Suppressor macrophage treated with lipopolysaccharide for 1 hour (primary cell): ENCODE measurements around the gene PTPRA.
"Not testable (repeated sequence)": the region's sequence is repeated elsewhere in the genome, so short reads cannot be mapped to it uniquely, and the experiment has no call there.

ENCODE experiments used
- DNase-seq, 3 donors: peaks; one replicate each; pipeline ENCODE4 v3.0.0-alpha.2; 2020 to 2022

Gene PTPRA

DNA sequence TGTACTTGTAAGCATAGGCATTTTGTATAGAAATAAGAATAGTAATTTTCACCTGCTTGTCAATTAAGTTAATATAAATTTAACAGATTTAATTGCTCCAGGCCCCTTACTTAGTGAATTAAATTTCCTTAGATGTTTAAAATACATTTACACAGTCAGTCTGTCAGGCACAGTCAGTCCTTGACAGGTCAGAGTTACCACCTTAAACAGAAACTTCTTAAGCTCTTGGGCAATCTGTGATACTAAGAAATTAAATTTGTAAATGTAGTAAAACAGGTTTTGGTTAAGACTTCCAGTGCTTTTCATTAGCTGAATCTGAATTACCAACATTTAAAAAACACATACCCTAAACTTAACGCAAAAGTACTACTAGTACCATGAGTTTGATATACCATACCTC lies 15.9 kb downstream of the PTPRA start:
- no peak for DNase-seq

DNA sequence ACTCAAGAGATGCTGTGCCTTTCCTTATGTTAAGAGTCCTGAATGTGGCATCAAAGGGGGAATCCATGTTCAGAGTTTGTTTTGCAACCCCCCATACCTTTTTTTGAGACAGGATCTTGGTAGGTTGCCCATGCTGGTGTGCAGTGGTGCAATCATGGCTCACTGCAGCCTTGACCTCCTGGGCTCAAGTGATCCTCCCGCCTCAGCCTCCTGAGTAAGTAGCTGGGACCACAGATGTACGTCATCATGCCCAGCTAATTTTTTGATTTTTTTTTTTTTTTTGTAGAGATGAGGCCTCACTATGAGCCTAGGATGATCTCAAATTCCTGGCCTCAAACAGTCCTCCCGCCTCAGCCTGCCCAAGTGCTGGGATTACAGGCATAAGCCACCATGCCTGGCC lies 16.5 kb downstream of the PTPRA start:
- DNase-seq = no peak

DNA sequence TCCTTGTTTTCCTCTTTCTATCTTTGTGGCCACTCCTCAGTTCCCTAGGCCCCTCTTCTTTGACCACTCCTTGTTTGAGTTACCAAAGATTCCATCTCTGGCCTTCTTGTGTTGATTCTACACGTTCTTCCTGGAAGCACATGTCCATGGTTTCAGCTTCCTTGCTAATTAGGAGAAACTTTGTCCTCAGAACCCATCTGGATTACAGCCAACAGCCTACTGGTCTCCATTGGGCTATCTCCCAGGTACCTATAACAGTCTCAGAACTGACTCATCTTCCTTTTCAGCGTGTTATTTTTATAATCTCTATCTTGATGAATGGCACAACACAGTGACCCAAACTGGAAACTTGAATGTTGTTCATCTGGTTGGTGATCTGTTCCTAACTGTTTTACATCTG lies 17.5 kb downstream of the PTPRA start:
- DNase-seq = no peak

DNA sequence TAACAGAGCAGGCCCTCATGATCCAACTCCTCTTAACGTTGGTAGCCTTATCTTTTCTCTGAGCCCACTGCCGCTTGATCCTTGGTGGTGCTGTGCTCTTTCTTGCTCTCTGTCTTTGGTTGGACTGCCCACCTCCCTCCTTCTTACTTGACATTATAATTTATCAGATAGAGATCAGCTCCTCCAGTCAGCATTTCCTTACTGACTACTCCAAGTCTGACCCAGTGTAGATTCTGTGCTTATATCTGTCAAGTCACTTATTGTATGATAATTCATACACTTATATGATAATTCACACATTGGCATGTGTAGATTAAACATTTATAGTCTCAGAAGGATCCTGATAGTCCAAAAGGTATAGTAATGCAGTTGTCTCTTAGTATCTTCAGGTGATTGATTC lies 18.1 kb downstream of the PTPRA start:
- DNase-seq = no peak

DNA sequence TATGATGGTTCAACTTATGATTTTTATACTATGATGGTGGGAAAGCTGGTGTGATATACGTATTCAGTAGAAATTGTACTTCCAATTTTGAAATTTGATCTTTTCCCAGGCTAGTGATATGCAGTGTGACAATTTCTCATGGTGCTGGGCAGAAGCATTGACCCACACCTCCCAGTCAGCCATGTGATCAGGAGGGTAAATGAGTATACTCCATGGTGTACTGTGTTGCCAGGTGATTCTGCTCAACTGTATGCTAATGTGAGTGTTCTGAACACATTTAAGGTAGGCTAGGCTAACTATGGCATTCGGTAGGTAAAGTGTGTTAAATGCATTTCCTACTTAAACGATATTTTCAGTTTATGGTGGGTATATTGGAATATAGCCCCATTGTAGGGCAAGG lies 19.1 kb downstream of the PTPRA start:
- DNase-seq = no peak

DNA sequence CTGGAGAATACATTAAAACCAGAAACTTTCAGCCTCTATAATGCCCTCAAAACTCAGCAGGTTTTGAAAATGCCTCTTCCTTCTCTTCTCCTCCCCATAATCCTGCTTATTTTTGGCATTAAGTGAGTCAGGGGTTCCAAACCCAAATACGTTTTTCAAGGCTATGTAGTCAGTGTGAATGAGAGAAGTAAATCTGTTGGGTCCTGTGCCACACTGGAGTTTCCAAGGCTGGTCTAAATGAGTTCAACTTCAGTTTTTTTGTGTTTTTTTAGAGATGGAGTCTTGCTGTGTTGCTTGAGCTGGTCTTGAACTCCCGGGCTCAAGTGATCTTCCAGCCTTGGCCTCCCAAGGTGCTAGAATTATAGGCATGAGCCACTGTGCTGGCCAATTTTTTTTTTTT lies 20.9 kb downstream of the PTPRA start:
- DNase-seq = peak; percentile 31 to 57 (median 37)

DNA sequence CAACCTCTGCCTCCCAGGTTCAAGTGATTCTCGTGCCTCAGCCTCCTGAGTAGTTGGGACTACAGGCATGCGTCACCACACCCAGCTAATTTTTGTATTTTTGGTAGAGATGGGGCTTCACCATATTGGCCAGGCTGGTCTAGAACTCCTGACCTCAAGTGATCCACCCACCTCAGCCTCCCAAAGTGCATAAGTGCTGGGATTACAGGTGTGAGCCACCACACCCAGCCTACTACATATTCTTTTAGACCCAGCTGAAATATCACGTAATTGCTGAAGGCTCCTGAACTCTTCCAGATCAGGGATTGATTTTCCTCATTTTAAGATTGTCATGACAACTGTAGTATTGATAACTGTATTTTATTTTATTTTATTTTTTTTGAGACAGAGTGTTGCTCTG lies 21.9 kb downstream of the PTPRA start:
- DNase-seq = not testable (repeated sequence)

DNA sequence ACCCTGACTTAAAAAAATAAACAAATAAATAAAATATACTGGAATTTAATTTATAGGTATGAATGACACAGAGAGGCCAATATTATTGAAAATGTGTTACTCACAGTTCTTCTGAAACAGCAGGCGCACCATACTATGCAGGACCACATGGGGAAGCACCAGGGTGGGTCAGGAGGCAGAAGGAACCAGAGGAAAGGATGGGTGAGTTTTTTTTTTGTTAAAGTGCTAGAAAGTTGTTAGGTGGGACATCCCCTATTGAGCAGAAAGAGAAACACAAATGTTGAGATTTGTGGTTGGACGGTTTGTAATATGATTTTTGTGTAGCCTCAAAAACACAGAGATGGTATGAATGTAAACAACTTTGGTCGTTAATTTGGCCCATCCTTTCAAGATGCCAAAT lies 26.0 kb downstream of the PTPRA start:
- no peak for DNase-seq

DNA sequence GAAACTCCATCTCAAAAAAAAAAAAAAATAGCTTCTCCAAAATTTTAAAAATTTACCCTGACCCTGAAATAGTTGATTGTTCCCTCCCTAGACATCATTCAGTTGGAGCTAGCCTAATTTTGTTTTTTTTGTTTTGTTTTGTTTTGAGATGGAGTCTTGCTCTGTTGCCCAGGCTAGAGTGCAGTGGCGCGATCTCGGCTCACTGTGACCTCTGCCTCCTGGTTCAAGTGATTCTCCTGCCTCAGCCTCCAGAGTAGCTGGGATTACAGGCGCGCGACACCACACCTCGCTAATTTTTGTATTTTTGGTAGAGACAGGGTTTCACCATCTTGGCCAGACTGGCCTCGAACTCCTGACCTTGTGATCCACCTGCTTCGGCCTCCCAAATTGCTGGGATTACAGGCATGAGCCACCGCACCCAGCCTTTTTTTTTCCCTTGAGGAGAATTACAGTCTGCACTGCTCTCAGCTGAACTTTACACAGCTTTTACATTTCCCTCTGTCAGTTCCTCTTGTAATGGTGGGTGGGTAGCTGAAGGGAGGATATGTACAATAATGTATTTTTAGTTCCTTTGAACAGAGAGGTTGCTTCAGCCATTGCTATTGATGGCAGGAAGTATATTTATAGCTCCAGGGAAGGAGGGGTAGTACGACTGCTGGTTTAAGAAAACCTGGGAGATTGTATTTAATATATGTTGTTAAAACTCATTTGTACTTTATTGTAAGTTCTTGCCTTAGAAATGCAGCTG lies 27.7 kb downstream of the PTPRA start:
- DNase-seq = peak; percentile 63 to 76 (median 72)

DNA sequence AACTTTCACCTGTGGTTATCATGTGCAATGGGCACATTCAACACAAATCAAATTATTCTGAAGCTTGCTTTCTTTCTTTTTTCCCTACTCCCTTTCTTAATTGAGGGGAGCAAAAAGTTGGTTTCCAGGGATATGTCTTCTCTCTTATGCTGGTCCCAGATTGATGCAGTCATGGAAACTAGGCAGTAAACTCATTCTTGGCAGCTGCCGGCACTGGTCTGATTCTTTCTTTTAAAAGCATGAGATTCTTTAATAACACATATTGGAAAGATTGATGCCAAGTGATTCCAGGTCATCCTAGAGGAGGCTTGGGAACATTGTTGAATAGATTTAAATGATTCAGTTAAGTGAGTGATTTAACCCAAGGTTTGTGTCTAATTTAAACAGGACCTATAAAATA lies 29.0 kb downstream of the PTPRA start:
- DNase-seq = no peak

DNA sequence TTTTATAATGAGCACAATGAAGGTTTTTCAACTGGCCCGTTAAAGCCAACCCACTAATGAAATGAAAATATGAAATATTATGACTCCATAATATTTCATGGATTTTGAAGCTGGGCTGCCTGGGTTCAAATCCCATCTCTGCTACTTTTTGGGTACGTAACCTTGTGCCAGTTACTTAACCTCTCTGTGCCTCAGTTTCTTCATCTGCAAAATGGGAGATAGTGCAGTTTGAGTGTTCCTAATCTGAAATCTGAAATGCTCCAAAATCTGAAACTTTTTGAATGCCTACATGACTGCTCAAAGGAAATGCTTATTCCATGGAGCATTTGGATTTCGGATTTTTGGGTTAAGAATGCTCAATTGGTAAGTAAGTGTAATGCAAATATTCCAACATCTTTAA lies 29.5 kb downstream of the PTPRA start:
- no peak for DNase-seq

DNA sequence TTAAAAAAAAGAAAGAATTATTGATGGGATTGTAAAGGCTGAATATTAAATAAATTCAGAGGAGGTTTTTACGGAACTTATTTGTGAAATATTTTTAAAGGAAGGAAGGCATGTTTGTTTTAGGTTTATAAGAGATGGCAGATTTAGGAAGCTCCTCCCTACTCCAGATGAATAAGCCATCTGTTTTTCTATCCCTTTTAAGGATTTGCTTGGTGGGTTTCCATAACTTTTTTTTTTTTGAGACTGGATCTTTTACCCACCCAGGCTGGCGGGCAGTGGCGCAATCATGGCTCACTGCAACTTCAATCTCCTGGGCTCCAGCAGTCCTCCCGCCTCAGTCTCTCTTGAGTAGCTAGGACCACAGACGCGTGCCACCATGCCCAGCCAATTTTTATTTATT lies 30.4 kb downstream of the PTPRA start:
- DNase-seq = no peak

DNA sequence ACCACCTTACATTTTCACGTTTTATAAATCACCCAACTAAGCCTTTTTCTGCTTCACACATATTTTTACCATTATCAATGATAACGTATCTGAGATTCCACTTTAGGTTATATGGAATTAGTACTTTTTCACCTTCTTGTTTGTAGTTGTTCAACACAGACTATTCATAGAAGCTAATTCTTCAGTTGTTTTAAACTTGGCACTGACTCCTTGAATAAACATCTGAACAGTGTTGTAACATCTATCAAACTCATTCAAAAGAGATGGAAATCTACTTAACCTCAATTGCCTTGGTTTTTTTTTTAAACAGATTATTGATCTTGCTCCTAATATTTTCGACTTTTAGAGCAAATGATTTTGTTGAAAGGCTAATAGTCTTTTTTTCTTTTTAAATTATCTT lies 34.2 kb downstream of the PTPRA start:
- DNase-seq = no peak

DNA sequence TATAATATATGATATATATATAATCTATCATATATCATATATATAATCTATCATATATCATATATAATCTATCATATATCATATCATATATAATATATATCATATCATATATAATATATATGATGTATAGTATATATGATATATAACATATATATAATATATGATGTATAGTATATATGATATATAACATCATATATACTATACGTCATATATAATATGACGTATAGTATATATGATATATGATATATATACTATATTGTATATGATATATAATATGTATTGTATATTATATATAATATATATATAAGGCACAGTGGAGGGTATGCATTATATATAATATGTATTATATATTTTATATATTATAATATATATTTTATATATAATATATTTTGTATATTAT lies 36.7 kb downstream of the PTPRA start:
- DNase-seq = no peak

DNA sequence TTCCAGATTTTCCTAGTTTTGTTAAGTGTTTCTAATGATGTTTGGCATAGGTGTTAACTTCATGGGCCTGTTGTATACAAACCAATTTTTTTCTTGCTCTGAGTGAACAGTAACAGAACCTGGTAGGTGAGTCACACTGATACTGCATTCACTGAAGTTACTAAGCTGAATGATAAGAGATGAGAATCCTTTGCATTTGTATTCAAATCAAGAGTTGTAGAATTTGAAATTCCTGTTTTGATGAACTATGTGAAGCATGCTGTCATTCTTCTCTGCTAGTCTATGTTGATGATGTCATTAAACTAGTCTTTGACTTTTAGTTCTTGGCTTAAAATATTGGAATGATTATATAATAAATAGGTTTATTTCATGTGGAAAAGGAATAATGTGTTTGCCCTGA lies 37.9 kb downstream of the PTPRA start:
- DNase-seq = no peak

DNA sequence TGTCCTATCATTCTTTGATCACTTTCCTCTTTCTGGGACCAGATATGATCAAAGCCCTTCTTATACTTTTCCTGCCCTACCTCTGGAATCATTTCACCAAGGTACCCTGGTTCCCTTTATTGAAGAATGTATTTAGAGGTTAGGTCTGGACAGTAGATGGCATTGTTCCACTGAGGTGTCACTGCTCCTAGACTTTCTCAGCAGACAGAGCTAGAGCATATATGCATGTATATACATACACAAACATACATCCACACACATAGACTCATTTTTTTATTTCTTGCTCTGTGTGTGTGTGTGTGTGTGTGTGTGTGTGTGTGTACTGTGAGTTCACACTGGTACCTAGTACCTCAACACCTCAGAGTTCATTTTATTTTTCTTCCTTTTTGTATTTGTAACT lies 40.9 kb downstream of the PTPRA start:
- DNase-seq = peak in 1 of 3 donors; percentile 11

DNA sequence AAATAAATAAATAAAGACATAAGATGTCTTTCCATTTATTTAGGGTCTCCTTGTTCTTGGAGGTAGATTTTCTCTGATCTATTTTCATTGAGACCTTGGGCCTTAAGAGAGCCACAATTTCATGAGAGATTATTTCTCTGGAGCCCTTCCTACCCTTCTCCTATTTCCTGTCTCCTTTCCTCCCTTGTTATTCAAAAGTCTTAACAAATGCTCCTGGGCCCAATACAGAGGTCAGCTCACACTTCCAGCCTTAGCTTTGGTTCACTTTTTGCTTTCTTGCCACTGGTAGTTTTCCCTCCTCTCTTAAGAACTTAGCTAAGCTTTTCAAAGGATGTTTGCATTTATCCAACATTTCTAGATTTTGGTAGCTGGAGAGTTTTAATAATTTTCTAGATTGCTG lies 44.0 kb downstream of the PTPRA start:
- no peak for DNase-seq

DNA sequence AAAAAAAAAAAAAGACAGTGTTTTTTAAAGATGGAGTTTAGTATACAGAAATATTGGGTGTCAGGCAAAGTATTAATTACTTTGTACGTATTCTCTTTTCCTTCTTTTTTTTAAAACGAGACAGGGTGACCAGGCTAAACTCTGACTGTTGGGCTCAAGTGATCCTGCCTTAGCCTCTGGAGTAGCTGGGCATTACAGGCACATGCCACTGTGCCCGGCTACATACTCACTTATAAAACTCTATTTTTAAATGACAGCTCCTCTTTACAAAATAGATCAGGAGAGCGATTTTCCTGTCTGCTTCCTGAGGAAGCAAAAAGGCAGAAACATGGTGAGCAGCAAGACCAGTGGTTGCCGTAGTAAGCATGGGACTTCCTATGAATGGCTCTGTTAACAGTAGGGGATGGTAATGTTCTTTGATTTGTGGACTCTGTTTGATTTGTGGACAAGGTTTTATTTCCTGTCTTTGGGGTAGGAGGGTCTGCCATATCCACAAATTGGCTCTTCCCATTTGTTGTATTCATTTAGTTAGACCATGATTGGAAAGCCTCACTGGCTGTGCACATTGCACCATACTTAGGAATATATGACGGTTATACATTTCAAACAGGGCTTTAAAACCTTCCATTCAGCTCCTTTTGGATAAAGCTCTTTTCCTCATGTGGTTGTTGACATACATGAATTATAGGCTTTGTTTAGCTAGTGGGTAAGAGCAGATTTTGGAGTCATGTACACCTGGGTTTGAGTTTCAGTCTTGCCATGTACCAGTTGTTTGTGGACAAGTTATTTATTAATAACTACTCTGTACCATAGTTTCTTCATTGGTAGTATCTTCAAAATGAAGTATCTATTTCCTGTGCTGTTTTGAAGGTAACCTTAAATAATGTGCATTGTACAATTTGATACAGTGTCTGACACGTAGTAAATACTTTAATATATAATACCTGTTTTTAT lies 45.1 kb downstream of the PTPRA start:
- DNase-seq = no peak

DNA sequence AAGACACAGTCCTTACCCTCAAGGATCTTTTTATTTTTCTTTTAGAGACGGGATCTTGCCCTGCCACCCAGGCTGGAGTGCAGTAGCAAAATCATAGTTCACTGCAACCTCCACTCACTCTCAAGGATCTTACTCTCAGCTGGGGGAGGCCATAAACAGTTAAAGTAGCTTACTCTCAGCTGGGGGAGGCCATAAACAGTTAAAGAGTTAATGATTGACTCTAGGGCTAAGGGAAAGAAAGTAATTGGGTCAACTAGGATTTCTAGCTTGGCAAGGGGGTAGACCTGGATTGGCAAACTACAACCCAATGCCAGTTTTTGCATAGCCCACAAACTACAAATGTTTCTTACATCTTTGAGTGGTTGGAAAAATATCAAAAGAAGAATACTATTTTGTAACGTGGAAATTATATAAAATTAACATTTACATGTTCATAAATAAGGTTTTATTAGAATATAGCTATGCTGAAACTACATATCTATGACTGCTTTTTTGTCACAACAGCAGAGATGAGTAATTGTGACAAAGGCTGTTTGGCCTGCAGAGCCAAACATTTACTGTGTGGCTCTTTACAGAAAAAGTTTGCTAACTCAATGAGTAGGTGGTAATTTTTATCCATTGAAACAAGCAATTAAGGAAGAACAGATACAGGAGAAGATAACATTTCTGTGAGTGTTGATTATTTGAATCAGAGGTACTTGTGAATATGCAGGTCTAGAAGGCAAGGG lies 46.4 kb downstream of the PTPRA start:
- peak in 2 of 3 donors; percentile 9 to 19 for DNase-seq

DNA sequence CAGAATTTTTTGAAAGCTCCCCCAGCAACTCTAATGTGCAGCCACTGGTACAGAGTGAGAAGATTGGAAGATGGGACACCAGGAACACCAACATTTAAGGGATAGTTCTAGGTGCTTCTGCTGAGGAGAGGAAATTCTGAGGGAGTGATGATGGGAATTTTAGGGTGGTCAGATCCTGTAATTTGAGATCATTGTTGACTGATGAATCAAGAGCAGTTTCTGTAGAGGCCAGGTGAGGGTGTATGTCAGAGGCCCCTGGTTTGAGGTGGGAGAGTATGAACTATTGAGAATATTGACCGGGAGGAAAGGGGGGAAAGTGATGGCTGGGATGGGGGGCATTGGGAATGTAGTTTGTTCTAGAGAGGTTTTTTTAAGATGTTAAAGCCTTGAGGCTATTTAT lies 47.2 kb downstream of the PTPRA start:
- no peak for DNase-seq

DNA sequence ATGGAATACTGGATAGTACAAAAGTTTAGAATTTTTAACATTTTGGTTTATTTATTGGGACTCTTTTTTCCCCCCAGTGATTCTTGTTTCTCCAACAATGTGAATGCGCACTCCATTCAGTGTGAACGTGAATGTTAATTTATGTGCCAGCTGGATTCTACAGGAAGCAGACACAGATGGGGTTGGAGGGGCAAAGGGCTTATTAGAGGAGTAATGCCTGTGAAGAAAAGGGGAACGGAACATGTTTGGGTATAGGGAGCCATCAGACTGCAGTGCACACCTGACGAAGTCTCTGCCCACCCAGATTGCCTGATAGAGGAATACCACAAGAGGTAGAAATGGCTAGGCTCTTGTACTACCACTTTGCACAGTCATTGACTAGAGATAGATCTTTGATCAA lies 48.2 kb downstream of the PTPRA start:
- DNase-seq = no peak

DNA sequence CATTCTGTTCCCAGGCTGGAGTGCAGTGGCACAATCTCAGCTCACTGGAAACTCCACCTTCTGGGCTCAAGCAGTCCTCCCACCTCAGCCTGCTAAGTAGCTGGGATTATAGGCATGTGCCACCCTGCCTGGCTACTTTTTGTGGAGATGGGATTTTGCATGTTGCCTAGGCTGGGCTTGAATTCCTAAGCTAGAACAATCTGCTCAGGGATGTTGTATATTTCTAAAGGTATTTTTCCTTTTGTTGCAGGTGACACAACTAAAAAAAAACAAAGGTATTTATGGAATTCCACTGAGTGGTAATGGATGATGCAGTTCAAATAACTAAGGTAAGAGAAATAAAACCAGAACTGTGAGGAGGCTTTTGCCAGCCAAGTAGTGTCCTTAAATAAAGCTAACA lies 49.7 kb downstream of the PTPRA start:
- no peak for DNase-seq

DNA sequence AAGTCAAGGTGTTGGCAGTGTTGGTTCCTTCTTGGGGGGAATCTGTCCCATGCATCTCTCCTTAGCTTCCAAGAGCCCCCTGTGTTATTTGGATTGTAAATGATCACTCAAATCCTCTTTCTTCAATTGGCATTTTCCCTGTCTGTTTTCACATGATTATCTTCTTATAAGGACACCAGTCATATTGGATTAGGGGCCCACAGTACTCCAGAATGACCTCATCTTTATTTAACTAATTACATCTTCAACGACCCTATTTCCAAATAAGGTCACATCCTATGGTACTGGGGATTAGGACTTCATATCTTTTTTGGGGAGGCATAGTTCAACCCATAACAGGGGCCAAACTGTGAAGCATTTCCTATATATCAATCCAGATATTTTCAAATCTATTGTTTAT lies 57.3 kb downstream of the PTPRA start:
- DNase-seq = no peak

DNA sequence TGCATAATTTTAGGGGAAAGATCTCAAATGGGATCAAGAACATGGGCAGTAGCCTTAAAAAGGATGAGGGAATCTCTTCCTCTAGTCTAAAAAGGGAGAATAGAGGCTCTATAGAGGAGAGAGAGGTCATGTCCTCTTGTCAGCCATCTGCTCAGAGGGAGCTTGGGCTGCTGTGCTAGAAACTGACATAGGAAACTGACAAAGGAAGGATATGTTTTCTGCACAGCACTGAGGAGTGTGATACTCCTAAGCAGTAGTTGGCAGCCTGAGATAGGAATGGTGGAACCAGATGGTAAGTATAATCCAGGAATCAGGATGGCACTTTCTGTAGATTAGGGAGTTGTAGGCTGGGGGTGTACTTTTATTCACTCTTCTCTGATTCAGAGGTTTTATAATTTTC lies 59.2 kb downstream of the PTPRA start:
- DNase-seq = no peak
